GM08714 (cell line): ENCODE measurements around the gene ZSWIM4.
A peak's percentile ranks its signal among the peaks of the same experiment; 100 is the strongest.

Source experiments
- H3K4me3 ChIP-seq: fragments of 200-500 bp; sonication (Bioruptor generic); 2 replicates; pipeline ENCODE4 v1.5.1; 2014; ENCODE audit warnings: mild to moderate bottlenecking, low read length, inconsistent platforms
- ZNF274 ChIP-seq: IDR thresholded peaks from 2 replicates; pipeline ENCODE4 v1.6.1; 2012; ENCODE audit warnings: mild to moderate bottlenecking, low read depth, low read length

The ZSWIM4 gene

GRCh38 chr19:13856497-13856896 lies 61.3 kb downstream of the ZSWIM4 start:
- H3K4me3 ChIP-seq: no peak overlapping the region
- TF ChIP-seq ZNF274: no peak

GRCh38 chr19:13859361-13859880 lies 64.2 kb downstream of the ZSWIM4 start:
- no peak overlapping the region for H3K4me3 ChIP-seq
- no peak for TF ChIP-seq ZNF274

- TF ChIP-seq ZNF274: no peak
- H3K4me3 ChIP-seq: no peak overlapping the region
Observed at GRCh38 chr19:13860679-13861391, 65.6 kb downstream of the ZSWIM4 start.

- peak overlapping the region; percentile 64; the same call in 1 of the 2 replicates for H3K4me3 ChIP-seq
- no peak for TF ChIP-seq ZNF274
Observed at GRCh38 chr19:13861392-13861713, 66.1 kb downstream of the ZSWIM4 start.

- H3K4me3 ChIP-seq: peak overlapping the region; percentile 64; the same call in 1 of the 2 replicates
- no peak for TF ChIP-seq ZNF274
Observed at GRCh38 chr19:13861714-13862531, 66.7 kb downstream of the ZSWIM4 start.

- no peak overlapping the region for H3K4me3 ChIP-seq
- no peak for TF ChIP-seq ZNF274
Observed at GRCh38 chr19:13864046-13864666, 68.9 kb downstream of the ZSWIM4 start.

- peak overlapping the region; percentile 61 for H3K4me3 ChIP-seq
- no peak for TF ChIP-seq ZNF274
Observed at GRCh38 chr19:13864667-13865570, 69.7 kb downstream of the ZSWIM4 start.

- TF ChIP-seq ZNF274: no peak
- H3K4me3 ChIP-seq: peak overlapping the region; percentile 61
Observed at GRCh38 chr19:13865571-13866462, 70.6 kb downstream of the ZSWIM4 start.

- H3K4me3 ChIP-seq: peak overlapping the region; percentile 61; the same call in 1 of the 2 replicates
- TF ChIP-seq ZNF274: no peak
Observed at GRCh38 chr19:13866463-13867046, 71.3 kb downstream of the ZSWIM4 start.

GRCh38 chr19:13868663-13869062 lies 73.4 kb downstream of the ZSWIM4 start:
- no peak for TF ChIP-seq ZNF274
- H3K4me3 ChIP-seq: no peak overlapping the region

GRCh38 chr19:13869281-13869680 lies 74.0 kb downstream of the ZSWIM4 start:
- no peak for TF ChIP-seq ZNF274
- no peak overlapping the region for H3K4me3 ChIP-seq

- no peak overlapping the region for H3K4me3 ChIP-seq
- TF ChIP-seq ZNF274: no peak
Observed at GRCh38 chr19:13870873-13871272, 75.6 kb downstream of the ZSWIM4 start.
